Caco-2 (cell line): ENCODE results near the gene TNNT2. TPM values are rescaled to one million over a fixed set of nuclear protein-coding genes. Genes with fewer than 3 reads are reported as not detected.
A peak's percentile ranks its signal among the peaks of the same experiment; 100 is the strongest.

Source experiments
- BruUV-seq: library from RNA; stranded (reverse); fragments of 400-500 nt; replicated peaks from 2 replicates; lab custom pipeline; 2021; lab: Mats Ljungman, UMichigan
- CTCF ChIA-PET: fragments of 300-600 bp; sonication (Branson Sonifier 250); formaldehyde crosslinking; loops from one replicate; lab custom pipeline; 2022; ENCODE audit warnings: antibody characterized with exemption; lab: Charles Lee
- POLR2A ChIA-PET: fragments of 300-600 bp; sonication (Branson Sonifier 250); formaldehyde crosslinking; loops from one replicate; lab custom pipeline; 2022; ENCODE audit warnings: antibody characterized with exemption; lab: Charles Lee
- DNase-seq, 2 experiments: peaks; one replicate each; pipeline versions ENCODE4 v3.0.0 to v3.0.0-alpha.2; 2020 to 2022
- H3K27me3 ChIP-seq: replicated peaks from 2 replicates; pipeline ENCODE4 v1.6.0; 2011; ENCODE audit warnings: low read length; ENCODE audit not compliant: control insufficient read depth, insufficient read depth
- H3K36me3 ChIP-seq: 2 replicates; pipeline ENCODE4 v1.5.1; 2011; ENCODE audit warnings: low read length; ENCODE audit not compliant: control insufficient read depth, insufficient read depth
- H3K4me1 ChIP-seq: fragments of 250-450 bp; sonication (Bioruptor Pico); 2 replicates; pipeline ENCODE4 v1.5.1; 2020; ENCODE audit warnings: mild to moderate bottlenecking
- H3K4me3 ChIP-seq: 2 replicates; pipeline ENCODE4 v1.5.1; 2011; ENCODE audit warnings: low read depth, mild to moderate bottlenecking, control low read depth, low read length
- H3K9me3 ChIP-seq: fragments of 250-450 bp; sonication (Bioruptor Pico); 2 replicates; pipeline ENCODE4 v1.5.1; 2020; ENCODE audit warnings: mild to moderate bottlenecking, moderate library complexity
- H3K27ac Mint-ChIP-seq: one replicate; pipeline ENCODE4 v1.8.0; 2022; ENCODE audit warnings: mixed read lengths; ENCODE audit not compliant: unreplicated experiment
- H3K27me3 Mint-ChIP-seq: one replicate; pipeline ENCODE4 v1.8.0; 2022; ENCODE audit warnings: mixed read lengths; ENCODE audit not compliant: insufficient read depth, unreplicated experiment
- H3K36me3 Mint-ChIP-seq: one replicate; pipeline ENCODE4 v1.8.0; 2022; ENCODE audit warnings: mild to moderate bottlenecking, mixed read lengths; ENCODE audit not compliant: insufficient read depth, unreplicated experiment
- H3K4me1 Mint-ChIP-seq: one replicate; pipeline ENCODE4 v1.8.0; 2022; ENCODE audit warnings: low read depth, mixed read lengths; ENCODE audit not compliant: unreplicated experiment
- H3K4me3 Mint-ChIP-seq: one replicate; pipeline ENCODE4 v1.8.0; 2022; ENCODE audit warnings: mild to moderate bottlenecking, moderate library complexity, mixed read lengths; ENCODE audit not compliant: unreplicated experiment
- H3K9me3 Mint-ChIP-seq: one replicate; pipeline ENCODE4 v1.8.0; 2022; ENCODE audit warnings: mixed read lengths; ENCODE audit not compliant: unreplicated experiment
- CTCF ChIP-seq, 2 experiments: fragments of 200-600 bp in 1 of 2; IDR thresholded peaks; 1 replicate in 1 of 2; 2 replicates in 1 of 2; pipeline versions ENCODE4 v1.5.1 to v1.8.0; 2011 to 2022; ENCODE audit warnings: antibody characterized with exemption in 1 of 2, control low read depth in 1 of 2, inconsistent platforms in 1 of 2, low read depth in 1 of 2, low read length in 1 of 2, mild to moderate bottlenecking in 1 of 2, moderate library complexity in 1 of 2; ENCODE audit not compliant: insufficient read depth in 1 of 2, severe bottlenecking in 1 of 2, unreplicated experiment in 1 of 2
- intact Hi-C: fragments of 100-400 bp; cut with micrococcal nuclease; formaldehyde crosslinking; loops from one replicate; pipeline ENCODE4 v1.10.0; 2022; ENCODE audit not compliant: unreplicated experiment
- total RNA-seq: library from RNA; stranded (reverse); gene quantifications from 2 replicates; pipeline ENCODE4 v1.2.3, GENCODE V29; 2022

The TNNT2 gene
- total RNA-seq, 1 experiment from 2014 or later, result 7.3 TPM

GRCh38 chr1:201389051-201389450, 11.6 kb upstream of the TNNT2 start:
- Mint-ChIP-seq H3K4me3 (no peak overlapping the region), H3K27me3 (no peaks in the 10 kb centered on the region), H3K9me3 (no peaks in the 10 kb centered on the region), H3K27ac (no peak overlapping the region), H3K36me3 (peaks cover 62% of the 10 kb centered on the region), H3K4me1 (peaks cover 7% of the 10 kb centered on the region)
- DNase-seq, result no peak
- H3K4me3 ChIP-seq, result no peak overlapping the region
- no peaks in the 10 kb centered on the region for H3K27me3 ChIP-seq
- no peaks in the 10 kb centered on the region for H3K4me1 ChIP-seq
- TF ChIP-seq CTCF (IDR thresholded peaks at IDR 0.05; ENCODE audit: insufficient read depth in 1 of 2, low read depth in 1 of 2, low read length in 1 of 2, severe bottlenecking in 1 of 2, unreplicated experiment in 1 of 2), result no peak
- no peaks in the 10 kb centered on the region for H3K9me3 ChIP-seq
- POLR2A ChIA-PET, result no interaction called here
- H3K36me3 ChIP-seq, result peaks cover 10% of the 10 kb centered on the region
- intact Hi-C loops, result no loop called here
- no TSS peak for BruUV-seq
- CTCF ChIA-PET, result interaction anchor here (0.7 to 0.9 kb wide), 2 partner anchors 17 to 20 kb away, joined by 4 to 5 read pairs; no protein-coding TSS in a partner anchor

DNA sequence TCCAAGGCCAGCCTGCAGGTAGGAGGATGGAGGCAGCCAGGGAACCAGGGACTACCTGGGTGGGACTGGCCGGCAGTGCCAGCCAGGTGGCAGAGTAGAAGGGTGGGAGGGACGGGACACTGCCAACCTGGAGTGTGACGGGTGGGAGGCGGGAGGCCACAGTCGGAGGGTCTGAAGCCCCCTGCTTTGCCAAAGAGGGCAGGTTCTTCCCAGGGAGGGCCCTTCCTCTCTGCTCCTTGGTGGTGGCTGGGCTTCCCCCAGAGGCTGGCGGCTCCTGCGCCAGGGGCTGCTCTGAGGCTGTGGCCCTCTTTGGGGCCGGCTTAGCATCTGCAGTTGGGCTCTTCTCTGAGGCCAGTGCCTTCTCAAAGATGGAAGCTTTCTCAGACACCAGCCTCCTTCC, 8.7 kb upstream of the TNNT2 start:
- H3K9me3 ChIP-seq, result no peaks in the 10 kb centered on the region
- H3K4me3 ChIP-seq, result no peak overlapping the region
- no peak for TF ChIP-seq CTCF (IDR thresholded peaks at IDR 0.05; ENCODE audit: insufficient read depth in 1 of 2, low read depth in 1 of 2, low read length in 1 of 2, severe bottlenecking in 1 of 2, unreplicated experiment in 1 of 2)
- ChIA-PET POLR2A (interaction anchor here (1.2 kb wide), 1 partner anchor 14 kb away, joined by 4 read pairs; no protein-coding TSS in a partner anchor), CTCF (interaction anchor here (0.7 to 2.1 kb wide), 5 partner anchors 10 to 75 kb away, joined by 3 to 12 read pairs (median 6); partner anchors contain the start of gene LAD1)
- BruUV-seq, result no TSS peak
- H3K36me3 ChIP-seq, result peaks cover 15% of the 10 kb centered on the region
- no peaks in the 10 kb centered on the region for H3K9me3 Mint-ChIP-seq
- H3K4me1 ChIP-seq, result no peaks in the 10 kb centered on the region
- no peak overlapping the region for H3K4me3 Mint-ChIP-seq
- no peak for DNase-seq
- H3K27ac Mint-ChIP-seq, result no peak overlapping the region
- H3K27me3 Mint-ChIP-seq, result no peaks in the 10 kb centered on the region
- intact Hi-C loops, result no loop called here
- H3K4me1 Mint-ChIP-seq, result peaks cover 7% of the 10 kb centered on the region
- no peaks in the 10 kb centered on the region for H3K27me3 ChIP-seq
- H3K36me3 Mint-ChIP-seq, result peaks cover 62% of the 10 kb centered on the region

DNA sequence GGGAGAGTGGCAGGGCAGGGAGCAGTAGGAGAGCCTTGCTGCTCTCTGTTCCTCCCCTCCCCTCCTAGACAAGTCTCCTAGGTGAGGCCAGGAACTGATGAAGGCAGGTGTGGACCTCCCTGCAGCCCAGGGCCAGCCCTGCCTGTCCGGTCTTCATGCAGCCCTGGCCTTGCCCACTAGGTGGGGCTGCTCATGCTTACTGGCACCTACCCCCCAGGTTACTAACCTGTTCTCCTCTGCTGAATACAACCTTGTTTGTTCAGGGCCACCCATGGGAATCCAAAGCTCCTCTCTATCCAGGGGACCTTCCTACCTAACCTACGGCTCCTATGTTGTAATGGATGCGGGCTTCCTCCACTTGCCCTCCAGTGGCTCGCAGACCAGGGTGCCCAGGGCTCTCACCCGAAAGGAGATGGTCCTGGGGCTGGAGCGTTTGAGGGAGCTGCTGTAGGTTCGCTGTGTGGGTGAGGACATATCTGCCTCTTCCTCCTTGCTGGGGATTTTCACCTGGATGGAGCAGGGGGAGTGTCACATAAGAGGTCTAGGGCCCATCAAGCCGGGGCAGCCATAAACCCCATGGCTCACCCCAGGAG, 7.9 kb upstream of the TNNT2 start:
- H3K4me3 ChIP-seq, result no peak overlapping the region
- intact Hi-C loops, result loop anchor here (1.0 kb wide), 2 partner anchors 14 to 23 kb away; partner anchors contain the start of gene LAD1
- no peaks in the 10 kb centered on the region for H3K4me1 ChIP-seq
- H3K27me3 ChIP-seq, result no peaks in the 10 kb centered on the region
- H3K27me3 Mint-ChIP-seq, result no peaks in the 10 kb centered on the region
- H3K9me3 ChIP-seq, result no peaks in the 10 kb centered on the region
- H3K4me1 Mint-ChIP-seq, result peaks cover 7% of the 10 kb centered on the region
- peak; percentile 80 to 89 for DNase-seq
- peaks cover 15% of the 10 kb centered on the region for H3K36me3 ChIP-seq
- no peak overlapping the region for H3K27ac Mint-ChIP-seq
- no peaks in the 10 kb centered on the region for H3K9me3 Mint-ChIP-seq
- BruUV-seq, result no TSS peak
- peaks cover 65% of the 10 kb centered on the region for H3K36me3 Mint-ChIP-seq
- peak; percentile 80 to 97 for TF ChIP-seq CTCF (IDR thresholded peaks at IDR 0.05; ENCODE audit: insufficient read depth in 1 of 2, low read depth in 1 of 2, low read length in 1 of 2, severe bottlenecking in 1 of 2, unreplicated experiment in 1 of 2)
- no peak overlapping the region for H3K4me3 Mint-ChIP-seq
- POLR2A ChIA-PET, result interaction anchor here (1.2 kb wide), 1 partner anchor 14 kb away, joined by 4 read pairs; no protein-coding TSS in a partner anchor
- CTCF ChIA-PET, result interaction anchor here (0.7 to 2.1 kb wide), 10 partner anchors 9 to 76 kb away, joined by 3 to 12 read pairs (median 3); partner anchors contain the start of gene LAD1
